Germinal center (tissue), 1 donor: ENCODE measurements around the gene PDZD2.
"Not testable (repeated sequence)": the region's sequence is repeated elsewhere in the genome, so short reads cannot be mapped to it uniquely, and the experiment has no call there.

Source experiments
- DNase-seq: peaks from one replicate; pipeline ENCODE4 v3.0.0; 2012; ENCODE audit warnings: mixed read lengths, low spot score

Gene PDZD2

DNA sequence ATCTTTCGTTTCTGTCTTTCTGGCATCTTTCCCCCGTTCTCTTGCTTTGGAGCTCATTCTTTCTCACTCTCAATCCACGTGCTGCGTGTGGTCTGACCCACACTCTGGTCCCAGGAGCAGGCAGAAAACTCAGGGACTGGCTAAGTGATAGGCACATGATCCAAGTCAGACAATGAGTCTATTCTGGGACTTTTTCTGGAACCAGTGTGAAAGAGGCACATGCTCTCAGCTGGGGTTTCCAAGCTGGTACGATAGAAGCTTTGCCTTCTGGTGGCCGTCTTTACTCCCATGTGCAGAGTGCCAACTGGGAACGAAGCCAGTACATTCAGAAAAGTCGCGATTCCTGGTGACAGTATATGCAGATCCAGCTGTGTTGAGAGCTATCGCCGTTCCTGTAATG, 94.4 kb downstream of the PDZD2 start:
- no peak for DNase-seq

DNA sequence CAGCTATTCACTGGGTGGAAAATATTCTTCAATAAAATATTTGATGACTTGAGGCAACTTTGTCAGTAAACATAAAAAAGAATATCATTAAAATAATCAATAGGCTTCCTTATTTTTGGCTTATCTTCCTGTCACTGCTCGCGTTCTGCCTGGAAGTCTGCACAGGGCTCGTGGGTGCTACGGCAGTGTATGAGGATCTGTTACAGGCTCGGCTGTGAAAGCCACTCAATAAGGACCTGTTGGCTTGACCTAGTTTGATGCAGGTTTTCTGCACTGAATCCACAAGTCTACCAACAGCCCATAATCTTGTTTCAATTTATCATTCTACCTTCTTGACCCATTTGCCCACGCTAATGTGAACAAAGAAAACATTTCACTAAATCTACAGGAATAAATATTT, 97.2 kb downstream of the PDZD2 start:
- no peak for DNase-seq

DNA sequence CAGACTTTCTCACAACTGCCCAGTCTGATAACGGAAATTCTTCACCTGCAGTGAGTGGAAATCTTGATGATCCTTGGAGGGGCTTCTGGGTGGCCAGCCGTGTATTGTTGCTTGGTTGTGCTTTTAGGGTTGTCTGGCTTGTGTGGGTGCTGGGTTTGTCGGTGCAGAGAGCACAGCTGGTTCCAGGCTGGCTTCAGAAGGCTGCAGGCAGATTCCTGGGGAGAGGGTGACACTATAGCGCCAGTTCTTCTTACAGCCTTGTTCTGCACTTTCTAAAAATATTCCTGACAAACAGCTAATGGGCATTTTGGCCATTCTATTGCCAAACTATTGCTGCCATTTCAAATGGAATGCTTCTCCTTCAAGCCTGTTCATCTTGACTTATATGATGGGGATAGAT, 99.3 kb downstream of the PDZD2 start:
- DNase-seq = no peak

DNA sequence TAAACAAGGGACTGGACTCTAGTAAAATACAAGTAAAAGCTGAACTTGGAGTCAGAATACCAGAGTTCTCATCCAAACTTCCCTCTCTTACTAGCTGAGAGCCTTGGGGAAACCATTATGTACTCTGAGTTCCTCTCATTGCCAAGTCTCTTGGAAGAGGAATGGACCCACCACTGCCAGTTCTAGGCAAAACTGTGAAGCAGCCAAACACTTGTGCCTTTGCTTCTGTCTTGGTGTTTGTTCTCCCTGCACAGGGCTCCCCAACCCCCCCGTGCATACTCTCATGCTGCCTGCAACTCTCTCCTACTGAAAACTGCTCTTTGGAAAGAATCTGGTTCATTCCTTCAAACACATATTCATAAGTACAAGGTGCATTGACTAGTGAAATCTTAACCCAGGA, 102.6 kb downstream of the PDZD2 start:
- no peak for DNase-seq

DNA sequence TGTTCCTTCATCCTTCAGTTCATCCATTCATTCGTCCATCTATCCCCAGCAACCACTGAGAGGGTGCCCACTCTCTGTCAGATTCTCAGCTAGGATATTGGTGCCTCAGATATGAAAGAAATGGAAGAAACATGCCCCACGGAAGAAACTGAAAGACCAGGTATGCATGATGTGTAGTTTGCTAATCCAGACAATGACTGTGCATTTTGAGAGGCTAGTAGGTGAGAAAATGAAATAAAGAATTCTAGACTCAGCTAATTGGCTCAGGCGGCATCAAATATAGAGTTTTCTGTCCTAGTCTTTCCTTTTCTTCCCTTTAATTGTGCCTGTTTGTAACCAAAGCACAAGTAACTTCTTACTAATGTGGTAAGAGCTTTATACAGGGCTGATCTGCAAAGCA, 104.7 kb downstream of the PDZD2 start:
- DNase-seq = no peak

DNA sequence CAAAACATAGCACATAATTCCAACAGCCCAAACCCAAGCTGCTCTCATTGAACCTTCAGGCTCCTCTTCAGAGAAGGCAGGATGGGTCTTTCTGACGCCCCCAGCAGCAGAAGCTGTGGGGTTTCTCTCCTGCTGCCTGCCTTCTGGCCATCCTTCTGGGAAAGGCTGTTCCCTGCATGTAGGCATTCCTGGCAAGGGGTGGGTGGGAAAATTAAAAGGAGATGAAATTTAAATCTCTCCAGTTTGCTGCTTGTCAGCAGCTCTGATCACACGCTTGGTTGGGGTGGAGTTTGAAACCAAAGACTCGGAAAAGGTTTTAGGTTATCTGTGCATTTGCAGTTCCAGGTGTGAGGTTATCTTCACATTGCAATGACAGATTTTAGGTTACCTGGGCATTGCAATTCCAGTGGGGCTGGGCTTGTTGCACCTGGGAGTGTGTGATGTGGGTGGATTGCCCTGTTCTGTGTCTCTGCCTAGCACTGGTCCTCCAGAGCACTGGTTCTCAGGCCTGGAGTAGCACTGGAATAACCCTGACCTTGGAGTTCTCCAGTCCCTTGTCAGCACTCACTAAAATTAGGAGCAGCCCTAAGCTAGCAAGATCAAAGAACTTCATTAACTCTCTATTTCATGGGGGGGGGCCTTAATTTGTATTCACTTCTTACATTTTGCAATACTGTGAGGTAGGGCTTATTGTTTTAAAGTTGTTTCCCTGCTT, 109.7 kb downstream of the PDZD2 start:
- no peak for DNase-seq

DNA sequence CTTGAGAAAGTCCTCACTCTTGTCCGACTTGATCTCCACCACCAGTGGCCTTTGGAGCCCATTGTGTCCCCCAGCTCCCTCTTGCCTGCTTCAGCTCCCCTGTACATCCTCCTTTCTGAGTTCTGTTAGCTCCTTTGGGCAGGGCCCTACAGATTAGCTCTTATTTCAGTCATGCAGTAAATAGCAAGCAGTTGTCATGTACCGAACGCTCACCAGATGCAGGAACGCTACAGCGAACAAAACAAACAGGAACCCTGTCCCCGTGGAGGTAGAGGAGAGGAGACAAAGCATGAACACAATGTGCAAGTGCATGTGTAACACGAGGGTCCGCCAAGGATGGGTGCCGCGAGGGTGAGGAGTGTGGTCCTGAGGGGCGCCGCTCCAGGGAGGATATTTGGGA, 111.3 kb downstream of the PDZD2 start:
- no peak for DNase-seq

DNA sequence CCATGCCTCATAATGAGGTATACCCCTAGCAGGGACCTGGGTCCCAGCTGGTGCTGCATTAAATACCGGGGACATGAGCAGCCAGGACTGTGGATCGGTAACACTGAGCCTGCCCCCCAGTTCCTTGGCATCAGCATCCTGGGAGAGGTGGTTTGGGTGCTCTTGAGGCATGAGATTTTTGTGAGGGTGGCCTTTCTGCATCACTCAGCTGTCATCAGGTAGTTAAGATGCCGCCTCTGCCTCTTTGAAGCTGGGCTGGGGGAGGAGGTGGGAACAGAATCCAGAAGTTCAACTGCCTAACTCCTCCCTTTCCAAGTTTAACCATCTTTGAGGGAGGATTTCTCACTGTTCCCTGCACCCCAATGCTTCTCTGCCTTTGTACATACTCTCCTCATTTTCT, 112.7 kb downstream of the PDZD2 start:
- no peak for DNase-seq

DNA sequence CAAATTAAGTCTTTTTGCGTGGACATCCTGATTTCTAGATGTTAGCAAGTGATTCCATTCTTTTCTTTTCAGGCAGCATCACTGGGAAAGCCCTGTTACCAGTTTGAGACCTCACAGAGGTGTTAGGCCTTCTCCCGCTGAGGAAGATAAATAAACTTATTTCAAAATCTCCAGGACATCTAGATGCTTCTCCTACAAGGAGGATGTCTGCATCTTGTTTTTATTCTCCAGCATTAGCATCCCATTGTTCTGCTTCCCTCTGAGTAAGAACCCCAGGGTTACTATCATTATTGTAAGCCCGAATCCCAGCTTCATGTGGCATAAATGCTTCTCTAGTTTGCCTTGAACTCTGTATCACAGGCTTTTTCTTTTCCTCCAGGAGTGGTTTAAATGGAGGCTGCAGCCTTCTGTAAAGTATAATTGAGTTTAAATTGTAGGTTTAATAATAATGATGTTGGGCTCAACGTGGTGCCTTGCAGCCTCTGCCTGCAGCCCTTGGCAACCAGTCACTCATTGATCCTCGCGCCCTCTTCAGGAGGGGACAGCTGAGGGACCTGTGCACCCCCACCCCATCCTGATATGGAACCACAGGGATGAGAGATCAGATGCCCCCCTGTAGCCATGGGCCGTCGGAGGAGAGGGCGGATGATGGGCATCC, 114.9 kb downstream of the PDZD2 start:
- DNase-seq = no peak

DNA sequence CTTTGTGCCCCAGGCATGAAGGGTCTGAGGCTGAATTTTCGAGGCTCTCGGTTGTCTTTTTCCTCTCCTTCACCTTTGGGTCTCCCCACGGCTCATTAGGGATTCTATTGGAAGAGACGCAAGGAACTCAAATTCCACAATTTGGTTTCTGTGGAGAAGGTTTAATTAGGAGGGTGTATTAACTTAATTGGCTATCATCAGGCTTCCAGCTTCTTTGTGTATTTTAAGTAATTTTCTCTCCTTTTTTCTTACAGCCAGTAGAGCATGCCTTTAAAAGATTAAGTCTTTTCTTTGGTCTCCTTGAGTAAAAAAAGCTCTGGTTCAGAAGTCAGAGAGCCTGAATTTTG, 115.4 kb downstream of the PDZD2 start:
- DNase-seq = no peak

DNA sequence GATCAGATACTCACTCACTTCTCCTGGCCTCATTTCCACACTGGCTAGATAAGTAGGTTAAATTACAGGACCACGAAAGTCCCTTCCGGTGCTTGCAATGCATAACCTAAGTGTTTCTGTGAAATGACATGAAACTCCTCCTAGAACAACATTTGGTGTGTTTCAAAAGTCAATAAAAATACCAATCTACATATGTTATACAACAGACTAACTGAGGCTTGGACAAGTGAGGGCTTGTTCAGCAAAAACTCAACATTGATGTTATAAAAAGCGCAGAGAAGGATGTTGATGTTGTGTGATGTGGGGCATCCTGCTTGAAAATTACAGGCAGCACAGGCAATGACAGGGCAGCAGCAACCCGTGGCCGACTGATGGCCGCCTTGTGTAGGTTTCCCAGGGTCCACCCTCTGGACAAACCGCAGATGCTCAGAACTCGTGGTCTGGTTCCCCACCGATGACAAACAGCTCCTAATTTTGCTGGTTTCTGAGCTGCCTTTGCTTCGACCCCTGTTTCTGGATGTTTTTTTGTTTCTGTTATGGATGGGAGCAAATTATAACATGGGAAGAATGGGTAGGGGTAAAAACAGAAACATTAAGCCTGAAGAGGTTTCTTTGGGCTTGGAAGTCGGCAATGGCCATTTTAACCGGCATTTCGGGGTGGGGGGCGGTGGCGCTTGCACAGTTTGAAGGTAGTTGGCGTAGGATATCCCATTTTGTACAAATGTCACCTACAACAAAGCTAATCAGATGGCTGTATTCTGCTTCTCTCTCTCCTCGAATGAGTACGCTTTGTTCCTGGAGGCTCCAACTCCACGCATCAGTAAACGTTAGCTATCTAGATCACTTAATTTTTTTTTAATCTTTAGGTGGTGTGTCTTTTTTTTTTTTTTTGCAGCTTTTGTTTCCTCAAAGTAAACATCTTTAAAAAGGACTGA, 116.1 kb downstream of the PDZD2 start:
- DNase-seq = no peak

DNA sequence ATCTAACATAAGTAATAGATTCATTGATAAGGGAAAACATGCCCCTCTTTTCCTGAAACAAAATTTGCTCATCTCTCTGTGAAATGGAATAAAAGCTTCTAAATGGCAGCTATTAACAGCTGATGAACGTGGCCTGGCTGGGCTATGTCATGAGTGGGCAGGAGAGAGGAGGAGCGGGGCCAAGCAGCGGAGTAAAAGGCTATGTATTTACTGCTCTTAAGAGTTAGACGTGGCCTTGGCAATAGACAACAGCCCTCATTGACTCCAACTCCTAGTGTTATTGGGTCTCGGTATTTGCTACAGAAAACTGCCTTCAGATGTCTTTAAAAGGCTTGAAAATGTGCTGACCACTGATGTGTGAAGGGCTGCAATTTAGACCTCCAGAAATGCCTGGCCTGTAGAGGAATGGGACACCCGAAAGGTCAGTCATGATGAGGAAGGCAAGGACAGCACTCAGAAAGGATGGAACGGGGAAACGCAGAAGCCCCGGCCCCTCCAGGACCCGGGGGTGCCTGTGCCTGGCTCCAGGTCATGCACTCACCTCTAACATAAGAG, 116.8 kb downstream of the PDZD2 start:
- no peak for DNase-seq

DNA sequence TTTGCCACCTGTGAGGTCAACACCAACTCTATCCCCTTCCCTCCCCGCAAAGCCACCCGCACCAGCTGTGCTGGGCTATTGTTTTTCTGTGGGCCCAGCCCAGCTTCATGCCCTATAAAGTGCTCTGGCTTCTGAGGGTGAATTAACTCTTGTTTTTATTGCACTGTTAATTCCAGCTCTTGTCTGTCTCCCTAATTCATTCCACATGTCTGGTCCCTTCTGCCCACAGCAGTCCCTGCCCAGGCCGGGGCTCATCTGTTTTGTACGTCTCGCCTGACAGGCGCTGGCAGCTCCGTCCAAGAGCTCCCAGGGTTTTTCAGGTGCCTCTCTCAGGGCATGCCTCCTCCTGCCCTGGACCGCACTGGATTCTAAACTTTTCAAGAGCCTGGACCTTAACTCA, 118.9 kb downstream of the PDZD2 start:
- no peak for DNase-seq

DNA sequence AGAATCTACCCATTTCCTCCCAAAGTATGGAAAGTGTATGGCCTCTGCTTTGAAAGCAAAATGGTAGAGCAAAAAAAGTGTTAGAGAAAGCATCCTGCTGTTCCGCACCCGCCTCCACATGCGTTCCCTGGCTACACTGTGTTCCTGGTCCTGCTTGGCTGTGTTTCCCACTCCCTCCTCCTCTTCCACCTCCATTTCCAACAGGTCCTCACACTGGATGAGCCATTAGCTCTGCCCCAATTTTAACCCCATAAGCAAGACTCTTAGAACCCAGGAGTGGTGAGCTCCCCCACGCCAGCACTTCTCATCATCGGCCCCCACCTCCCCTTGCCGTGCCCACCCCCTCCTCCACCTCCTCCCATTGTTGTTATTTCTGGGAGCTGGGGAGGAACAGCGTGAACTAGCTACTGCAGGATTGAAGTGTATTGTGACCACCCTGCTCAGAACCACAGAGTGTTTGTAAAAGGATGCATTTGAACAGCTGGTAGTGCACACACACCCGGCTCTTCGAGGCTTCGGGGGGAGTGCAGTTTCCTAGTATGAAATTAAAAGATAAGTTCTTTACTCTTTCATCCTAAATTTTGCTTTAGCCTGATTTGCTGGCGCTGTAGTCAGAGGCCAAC, 120.0 kb downstream of the PDZD2 start:
- DNase-seq = no peak

DNA sequence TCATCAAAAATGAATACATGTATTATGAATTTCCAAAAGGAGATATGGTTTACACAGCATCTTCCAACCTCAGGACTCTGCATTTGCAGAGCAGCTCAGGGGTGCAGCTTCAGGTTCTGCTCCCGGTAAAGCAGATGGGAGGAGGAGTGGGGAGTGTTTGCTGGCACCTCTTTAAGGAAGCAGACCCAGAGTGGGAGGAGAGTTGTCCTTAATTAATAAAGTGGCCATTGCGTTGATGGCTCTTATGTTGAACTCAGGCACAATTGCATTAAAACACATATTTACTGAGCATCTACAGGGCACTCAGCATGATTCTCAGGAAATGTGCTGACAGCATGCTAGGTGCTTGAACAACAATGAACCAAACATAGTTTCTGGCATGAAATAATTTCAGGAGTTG, 121.0 kb downstream of the PDZD2 start:
- no peak for DNase-seq

DNA sequence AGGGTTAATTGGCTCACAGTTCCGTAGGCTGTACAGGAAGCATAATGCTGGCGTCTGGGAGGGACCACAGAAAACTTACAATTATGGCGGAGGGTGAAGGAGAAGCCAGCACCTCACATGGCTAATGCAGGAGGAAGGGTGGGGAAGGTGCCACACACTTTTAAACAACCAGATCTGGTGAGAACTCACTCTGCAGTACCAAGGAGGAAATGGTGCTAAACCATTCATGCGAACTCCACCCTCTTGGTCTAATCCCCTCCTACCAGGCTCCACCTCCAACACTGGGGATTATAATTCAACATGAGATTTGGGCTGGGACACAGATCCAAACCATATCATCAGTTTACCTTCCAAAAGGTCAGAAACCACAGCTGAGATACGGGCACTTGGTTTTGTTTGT, 122.9 kb downstream of the PDZD2 start:
- no peak for DNase-seq

DNA sequence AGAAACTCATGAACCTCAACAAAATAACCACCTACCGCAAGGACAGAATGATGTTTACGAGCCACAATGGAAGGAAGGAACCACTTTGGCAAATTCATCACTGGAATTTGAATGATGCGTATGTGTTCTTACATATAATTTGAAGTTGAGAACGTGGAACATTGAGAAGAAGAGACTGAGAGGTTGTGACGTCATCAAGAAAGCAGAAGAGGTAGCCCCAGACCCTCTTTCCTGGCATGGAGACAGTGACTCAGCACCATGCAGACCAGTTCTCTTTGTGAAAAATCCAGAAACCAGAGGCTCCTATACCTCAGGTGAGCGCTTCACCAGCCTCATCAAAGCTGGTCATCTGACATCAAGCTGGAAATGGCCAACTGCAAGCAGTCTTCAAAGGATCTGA, 124.5 kb downstream of the PDZD2 start:
- DNase-seq = no peak

DNA sequence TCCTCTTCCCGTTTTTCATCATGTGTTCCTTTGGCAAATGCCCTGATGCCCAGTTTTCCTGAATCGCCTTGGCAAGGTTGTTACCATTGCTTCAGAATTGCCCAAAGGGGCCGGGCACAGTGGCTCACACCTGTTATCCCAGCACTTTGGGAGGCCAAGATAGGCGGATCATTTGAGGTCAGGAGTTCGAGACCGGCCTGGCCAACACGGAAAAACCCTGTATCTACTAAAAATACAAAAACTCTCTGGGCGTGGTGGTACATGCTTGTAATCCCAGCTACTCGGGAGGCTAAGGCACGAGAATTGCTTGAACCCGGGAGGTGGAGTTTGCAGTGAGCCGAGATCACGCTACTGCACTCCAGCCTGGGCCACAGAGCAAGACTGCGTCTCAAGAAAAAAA, 125.8 kb downstream of the PDZD2 start:
- DNase-seq = not testable (repeated sequence)

DNA sequence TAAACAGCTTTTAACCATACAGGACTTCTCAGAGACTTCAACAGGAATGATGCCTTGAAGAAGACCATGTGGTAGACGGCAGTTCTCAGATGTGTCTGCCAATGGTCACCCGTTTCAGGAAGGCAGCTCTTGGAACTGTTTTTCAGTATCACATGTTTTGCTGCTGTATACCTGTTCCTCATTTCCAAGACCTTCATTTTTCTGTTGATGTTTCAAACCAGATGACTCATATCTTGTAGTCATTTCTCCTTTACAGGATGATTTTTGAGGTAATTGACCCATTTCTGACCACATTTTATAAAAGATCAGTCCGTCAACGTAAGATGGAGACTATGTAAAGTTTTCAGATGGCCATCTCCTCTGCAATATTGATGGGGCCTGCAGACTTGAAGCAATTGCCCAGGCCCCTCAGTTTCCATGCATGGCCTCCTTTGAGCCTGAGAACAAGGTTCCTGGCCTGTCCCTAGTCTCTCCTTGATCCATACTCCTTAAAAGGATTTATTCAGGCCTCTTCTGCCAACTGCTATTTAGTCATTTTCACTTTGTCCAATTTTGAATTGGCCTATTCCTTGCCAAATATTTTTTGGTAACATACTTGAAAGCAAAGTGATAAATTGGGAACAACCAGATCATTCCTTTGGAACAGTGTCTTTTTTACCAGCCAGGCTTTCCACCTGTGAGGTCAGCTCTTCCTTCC, 128.6 kb downstream of the PDZD2 start:
- DNase-seq = no peak

DNA sequence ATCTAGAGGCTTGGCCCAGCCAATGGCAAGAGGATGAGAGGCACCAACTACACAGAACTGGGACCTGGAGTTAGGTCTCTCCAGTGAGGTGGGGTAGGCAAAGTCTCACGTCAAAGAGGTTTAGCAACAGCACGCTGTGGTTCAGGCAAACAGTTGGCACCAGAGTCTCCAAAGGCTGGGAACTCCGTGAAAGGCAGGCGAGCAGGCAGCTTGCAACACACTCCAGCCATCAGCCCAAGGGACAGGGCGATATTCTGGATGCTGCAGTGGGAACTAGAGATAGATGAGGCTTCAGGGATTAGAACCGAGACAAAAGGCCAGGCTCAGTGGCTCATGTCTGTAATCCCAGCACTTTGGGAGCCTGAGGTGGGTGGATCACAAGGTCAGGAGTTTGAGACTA, 129.1 kb downstream of the PDZD2 start:
- no peak for DNase-seq

DNA sequence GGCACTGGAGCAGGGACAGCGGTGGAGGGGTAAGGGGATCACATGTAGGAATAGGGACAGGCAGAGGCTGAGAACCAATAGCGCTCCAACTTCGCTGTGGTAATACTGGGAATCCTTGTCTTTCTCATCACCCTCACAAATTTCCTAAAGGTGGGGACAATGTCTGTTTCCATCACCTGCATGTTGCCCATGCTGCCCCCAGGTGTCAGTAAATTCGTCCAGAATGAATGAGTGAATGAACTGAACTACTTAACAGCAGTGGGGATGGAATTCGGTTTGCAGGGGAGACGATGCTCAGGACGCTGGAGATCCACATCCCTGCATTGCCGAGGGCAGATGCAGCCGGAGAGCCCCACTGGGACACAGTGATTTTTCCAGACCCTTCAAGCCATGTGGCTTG, 129.9 kb downstream of the PDZD2 start:
- DNase-seq = no peak

DNA sequence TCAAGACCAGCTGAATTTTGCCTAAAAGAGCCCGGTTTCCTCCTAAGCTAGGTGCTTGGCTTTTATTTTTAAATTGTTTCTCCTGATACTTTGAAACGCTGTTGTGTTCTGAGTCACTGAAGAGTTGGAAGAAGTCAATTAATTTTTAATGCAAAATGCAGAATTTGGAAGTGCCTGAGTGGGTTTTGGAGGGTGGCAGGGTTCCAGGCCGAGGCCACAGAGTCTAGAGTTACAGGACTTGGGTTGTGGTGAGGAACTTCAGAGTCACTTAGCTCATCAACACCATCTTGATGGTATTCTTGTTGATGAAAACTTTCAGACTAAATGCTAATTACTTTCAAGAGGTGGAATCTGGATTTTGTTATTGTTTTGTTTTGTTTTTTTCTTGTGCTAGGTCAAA, 130.6 kb downstream of the PDZD2 start:
- no peak for DNase-seq
